IMR-90 (cell line): ENCODE measurements around the gene DENND1A. TPM values are rescaled to one million over a fixed set of nuclear protein-coding genes. Genes with fewer than 3 reads are reported as not detected.

Experiments
- ATAC-seq: fragments of 200-7000 bp; cut with Tn5 transposase; 2 replicates; pipeline ENCODE4 v1.9.1; 2020; ENCODE audit warnings: low read depth, mild to moderate bottlenecking, moderate library complexity
- BruUV-seq: library from RNA; stranded (reverse); fragments of 400-500 nt; replicated peaks from 2 replicates; lab custom pipeline; 2021; lab: Mats Ljungman, UMichigan
- CTCF ChIA-PET: fragments of 300-600 bp; formaldehyde crosslinking; extraction: SDS; loops from one replicate; lab custom pipeline; 2021; ENCODE audit warnings: antibody characterized with exemption; lab: Yijun Ruan, JAX
- POLR2A ChIA-PET: fragments of 300-600 bp; sonication (Branson Sonifier 250); formaldehyde crosslinking; loops from one replicate; lab custom pipeline; 2022; ENCODE audit warnings: antibody characterized with exemption; ENCODE audit not compliant: unreplicated experiment; lab: Charles Lee
- DNase-seq: peaks from one replicate; pipeline ENCODE4 v3.0.0; 2013
- H2AFZ ChIP-seq: replicated peaks from 2 replicates; pipeline ENCODE3; 2013; ENCODE audit warnings: low read length, mild to moderate bottlenecking; ENCODE audit not compliant: poor library complexity
- H2AK5ac ChIP-seq: 2 replicates; pipeline ENCODE4 v1.6.1; 2013; ENCODE audit warnings: low read depth, low read length, inconsistent platforms
- H2AK9ac ChIP-seq: replicated peaks from 2 replicates; pipeline ENCODE3; 2013; ENCODE audit warnings: mild to moderate bottlenecking, low read depth, low read length, moderate library complexity; ENCODE audit not compliant: poor library complexity
- H2BK120ac ChIP-seq: 2 replicates; pipeline ENCODE4 v1.6.1; 2013; ENCODE audit warnings: low read depth, low read length, inconsistent platforms
- H2BK15ac ChIP-seq: 3 replicates; pipeline ENCODE4 v1.6.1; 2013; ENCODE audit warnings: low read depth, low read length, inconsistent platforms
- H2BK20ac ChIP-seq: 2 replicates; pipeline ENCODE4 v1.6.1; 2013; ENCODE audit warnings: low read depth, mild to moderate bottlenecking, inconsistent platforms, low read length, moderate library complexity
- H2BK5ac ChIP-seq: 2 replicates; pipeline ENCODE4 v1.6.1; 2013; ENCODE audit warnings: mild to moderate bottlenecking, low read depth, low read length, inconsistent platforms; ENCODE audit not compliant: poor library complexity, severe bottlenecking
- H3K14ac ChIP-seq: replicated peaks from 2 replicates; pipeline ENCODE4 v1.6.1; 2013; ENCODE audit warnings: low read depth, low read length, inconsistent platforms
- H3K18ac ChIP-seq: 2 replicates; pipeline ENCODE4 v1.6.1; 2013; ENCODE audit warnings: low read depth, low read length, control low read depth
- H3K23ac ChIP-seq: 2 replicates; pipeline ENCODE4 v1.6.1; 2013; ENCODE audit warnings: low read depth, low read length, inconsistent platforms
- H3K27ac ChIP-seq: 2 replicates; pipeline ENCODE4 v1.5.1; 2013; ENCODE audit warnings: mild to moderate bottlenecking, control low read depth, low read length; ENCODE audit not compliant: insufficient read depth
- H3K27me3 ChIP-seq: 2 replicates; pipeline ENCODE4 v1.6.1; 2013; ENCODE audit warnings: low read length; ENCODE audit not compliant: control insufficient read depth, insufficient read depth
- H3K36me3 ChIP-seq: 2 replicates; pipeline ENCODE4 v1.6.1; 2013; ENCODE audit warnings: low read length, mixed read lengths; ENCODE audit not compliant: control insufficient read depth, insufficient read depth
- H3K4ac ChIP-seq: 2 replicates; pipeline ENCODE4 v1.6.1; 2013; ENCODE audit warnings: low read depth, low read length, inconsistent platforms
- H3K4me1 ChIP-seq: 2 replicates; pipeline ENCODE4 v1.6.1; 2013; ENCODE audit warnings: low read length, mixed read lengths; ENCODE audit not compliant: control insufficient read depth, insufficient read depth
- H3K4me2 ChIP-seq: 2 replicates; pipeline ENCODE4 v1.6.1; 2013; ENCODE audit warnings: low read depth, mild to moderate bottlenecking, control low read depth, low read length, moderate library complexity
- H3K4me3 ChIP-seq: 2 replicates; pipeline ENCODE4 v1.5.1; 2013; ENCODE audit warnings: low read depth, mild to moderate bottlenecking, control low read depth, low read length, moderate library complexity; ENCODE audit not compliant: insufficient read depth
- H3K56ac ChIP-seq: 2 replicates; pipeline ENCODE4 v1.6.1; 2013; ENCODE audit warnings: low read length, inconsistent platforms; ENCODE audit not compliant: insufficient read depth; ENCODE audit errors: extremely low read depth
- H3K79me1 ChIP-seq, 2 experiments: 2 replicates each; pipeline ENCODE4 v1.6.1; 2013; ENCODE audit warnings: low read length in 2 of 2, inconsistent platforms in 1 of 2, low read depth in 1 of 2
- H3K9ac ChIP-seq: 2 replicates; pipeline ENCODE4 v1.6.1; 2013; ENCODE audit warnings: low read depth, low read length, control low read depth
- H3K9me1 ChIP-seq: 2 replicates; pipeline ENCODE4 v1.6.1; 2013; ENCODE audit warnings: low read length, inconsistent platforms; ENCODE audit not compliant: insufficient read depth
- H3K9me3 ChIP-seq: 2 replicates; pipeline ENCODE4 v1.6.1; 2013; ENCODE audit warnings: low read length; ENCODE audit not compliant: control insufficient read depth, insufficient read depth
- H4K20me1 ChIP-seq: 2 replicates; pipeline ENCODE4 v1.6.1; 2013; ENCODE audit warnings: low read length, inconsistent platforms; ENCODE audit not compliant: insufficient read depth
- H4K5ac ChIP-seq: 2 replicates; pipeline ENCODE4 v1.6.1; 2013; ENCODE audit warnings: mild to moderate bottlenecking, low read depth, low read length, control low read depth
- H4K8ac ChIP-seq, 2 experiments: 2 replicates each; pipeline ENCODE4 v1.6.1; 2013; ENCODE audit warnings: low read depth in 2 of 2, low read length in 2 of 2, control low read depth in 1 of 2, inconsistent platforms in 1 of 2
- H4K91ac ChIP-seq: 2 replicates; pipeline ENCODE4 v1.6.1; 2013; ENCODE audit warnings: low read depth, low read length, inconsistent platforms; ENCODE audit not compliant: insufficient read depth
- BHLHE40 ChIP-seq: fragments of 150-350 bp; IDR thresholded peaks from 2 replicates; pipeline ENCODE4 v1.6.1; 2016; ENCODE audit warnings: mild to moderate bottlenecking, low read depth, low read length
- CEBPB ChIP-seq: IDR thresholded peaks from 2 replicates; pipeline ENCODE4 v1.6.1; 2012; ENCODE audit warnings: low read depth, low read length, improper control_type of control experiment
- FOS ChIP-seq: fragments of 150-350 bp; IDR thresholded peaks from 2 replicates; pipeline ENCODE4 v1.6.1; 2016; ENCODE audit warnings: low read depth, low read length
- MAFK ChIP-seq: IDR thresholded peaks from 2 replicates; pipeline ENCODE4 v1.6.1; 2012; ENCODE audit warnings: low read depth, low read length, improper control_type of control experiment
- MAZ ChIP-seq: IDR thresholded peaks from 2 replicates; pipeline ENCODE4 v1.6.1; 2012; ENCODE audit warnings: low read depth, mild to moderate bottlenecking, low read length, improper control_type of control experiment, moderate library complexity, borderline replicate concordance
- NFE2L2 ChIP-seq: fragments of 150-350 bp; IDR thresholded peaks from 2 replicates; pipeline ENCODE4 v1.6.1; 2016; ENCODE audit warnings: low read depth, mild to moderate bottlenecking, low read length
- RAD21 ChIP-seq: IDR thresholded peaks from 2 replicates; pipeline ENCODE4 v1.6.1; 2012; ENCODE audit warnings: low read length, improper control_type of control experiment
- RCOR1 ChIP-seq: IDR thresholded peaks from 2 replicates; pipeline ENCODE4 v1.6.1; 2012; ENCODE audit warnings: mild to moderate bottlenecking, low read length, improper control_type of control experiment; ENCODE audit not compliant: insufficient replicate concordance
- SMC3 ChIP-seq: fragments of 150-350 bp; IDR thresholded peaks from 2 replicates; pipeline ENCODE4 v1.6.1; 2016; ENCODE audit warnings: low read depth, mild to moderate bottlenecking, antibody characterized with exemption, low read length, moderate library complexity
- WGBS, 2 experiments: methylation state at CpG; one replicate each; pipeline versions ENCODE4 v1.1.5 to v1.1.7; 2013; ENCODE audit warnings: missing lambda C conversion rate in 2 of 2; ENCODE audit not compliant: insufficient read length in 1 of 2; ENCODE audit errors: extremely low coverage in 2 of 2; 5-methylcytosine and 5-hydroxymethylcytosine counted together
- dilution Hi-C: fragments of 300-500 bp; cut with HindIII; formaldehyde crosslinking; loops from one replicate; pipeline ENCODE4 v1.14.3; 2018; ENCODE audit warnings: low sequenced_read_pairs; ENCODE audit not compliant: unreplicated experiment
- in situ Hi-C: fragments of 300-500 bp; cut with MboI; formaldehyde crosslinking; loops from 3 replicates; pipeline ENCODE4 v1.14.3; 2019; ENCODE audit warnings: low sequenced_read_pairs, inconsistent platforms, mixed read lengths
- intact Hi-C: fragments of 100-400 bp; cut with micrococcal nuclease; formaldehyde crosslinking; loops from 2 replicates; pipeline ENCODE4 v1.10.0; 2022
- polyA plus RNA-seq, 3 experiments: library from polyadenylated mRNA; depleted of rRNA; stranded (reverse); fragments of >200 nt; gene quantifications; 2 replicates each; pipeline ENCODE4 v1.2.3, GENCODE V29; 2012; ENCODE audit warnings: low replicate concordance in 1 of 3
- total RNA-seq: library from RNA; depleted of rRNA; stranded (reverse); fragments of >200 nt; gene quantifications from 2 replicates; pipeline ENCODE4 v1.2.3, GENCODE V29; 2012
- TF ChIP-seq, protein P1 (sequence below): fragments of 150-350 bp; IDR thresholded peaks from 2 replicates; pipeline ENCODE4 v1.6.1; 2016; ENCODE audit warnings: low read depth, mild to moderate bottlenecking, low read length, moderate library complexity, borderline replicate concordance
- TF ChIP-seq, protein P2 (sequence below): fragments of 150-350 bp; IDR thresholded peaks from 2 replicates; pipeline ENCODE4 v1.6.1; 2017; ENCODE audit warnings: mild to moderate bottlenecking, antibody characterized with exemption, low read length, low read depth

The DENND1A gene
- total and polyA plus RNA-seq, 2 of the 4 experiments (the other 2 are of a cell fraction): 21.4 to 27.6 TPM

DNA sequence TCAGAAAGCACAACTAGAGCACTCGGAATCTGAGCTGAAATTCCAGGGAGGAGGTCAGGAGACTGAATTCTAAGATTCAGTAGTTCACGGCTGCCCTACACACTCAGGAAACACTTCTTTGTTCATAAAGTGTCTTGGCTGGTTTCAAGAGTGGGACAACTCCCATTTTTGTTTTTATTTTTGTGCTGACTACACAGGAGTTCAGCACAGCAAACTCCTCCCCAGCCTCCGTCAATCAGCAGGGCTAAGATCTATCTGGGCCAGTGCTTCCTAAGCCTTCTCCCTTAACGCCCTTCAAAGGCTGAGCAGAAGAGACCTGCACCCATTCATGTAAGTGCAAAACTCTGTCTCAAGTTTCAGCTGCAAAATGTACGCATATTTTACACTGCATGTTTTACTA is 323.8 kb downstream of the DENND1A start:
- Histone ChIP-seq H3K56ac (no peak overlapping the region), H3K23ac (no peak overlapping the region), H3K14ac (no peak overlapping the region), H2AK5ac (no peak overlapping the region), H3K4ac (no peak overlapping the region), H2AK9ac (no peak overlapping the region), H4K5ac (no peak overlapping the region), H3K9me3 (no peaks in the 10 kb centered on the region), H3K79me1 (no peaks in the 10 kb centered on the region), H3K18ac (no peak overlapping the region), H3K27ac (no peak overlapping the region), H3K27me3 (no peaks in the 10 kb centered on the region), H3K9me1 (peaks cover 8% of the 10 kb centered on the region; the same call in 1 of the 2 replicates), H4K20me1 (no peaks in the 10 kb centered on the region), H2BK120ac (no peak overlapping the region), H2BK20ac (no peak overlapping the region), H3K4me1 (no peaks in the 10 kb centered on the region), H4K8ac (no peak overlapping the region), H2BK15ac (no peak overlapping the region), H3K4me3 (no peak overlapping the region), H2BK5ac (no peak overlapping the region), H3K4me2 (no peak overlapping the region), H3K9ac (no peak overlapping the region), H3K36me3 (no peaks in the 10 kb centered on the region), H2AFZ (no peak overlapping the region), H4K91ac (no peak overlapping the region)
- in situ Hi-C loops (no loop called here), dilution Hi-C loops (no loop called here), intact Hi-C loops (no loop called here)
- no peak for ATAC-seq
- POLR2A ChIA-PET: no interaction called here
- CTCF ChIA-PET: no interaction called here
- WGBS, 2 experiments: 80% methylated on average over 1 of the region's 5 CpGs; no CpG with 5 or more reads in 1 of the 2 experiments
- no peak for DNase-seq
- TF ChIP-seq RCOR1 (no peak), MAZ (no peak), NFE2L2 (no peak), FOS (no peak), CEBPB (no peak), RAD21 (no peak), SMC3 (no peak), BHLHE40 (no peak), MAFK (no peak)
- TF ChIP-seq, protein P1, sequence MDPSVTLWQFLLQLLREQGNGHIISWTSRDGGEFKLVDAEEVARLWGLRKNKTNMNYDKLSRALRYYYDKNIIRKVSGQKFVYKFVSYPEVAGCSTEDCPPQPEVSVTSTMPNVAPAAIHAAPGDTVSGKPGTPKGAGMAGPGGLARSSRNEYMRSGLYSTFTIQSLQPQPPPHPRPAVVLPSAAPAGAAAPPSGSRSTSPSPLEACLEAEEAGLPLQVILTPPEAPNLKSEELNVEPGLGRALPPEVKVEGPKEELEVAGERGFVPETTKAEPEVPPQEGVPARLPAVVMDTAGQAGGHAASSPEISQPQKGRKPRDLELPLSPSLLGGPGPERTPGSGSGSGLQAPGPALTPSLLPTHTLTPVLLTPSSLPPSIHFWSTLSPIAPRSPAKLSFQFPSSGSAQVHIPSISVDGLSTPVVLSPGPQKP: no peak
- TF ChIP-seq, protein P2, sequence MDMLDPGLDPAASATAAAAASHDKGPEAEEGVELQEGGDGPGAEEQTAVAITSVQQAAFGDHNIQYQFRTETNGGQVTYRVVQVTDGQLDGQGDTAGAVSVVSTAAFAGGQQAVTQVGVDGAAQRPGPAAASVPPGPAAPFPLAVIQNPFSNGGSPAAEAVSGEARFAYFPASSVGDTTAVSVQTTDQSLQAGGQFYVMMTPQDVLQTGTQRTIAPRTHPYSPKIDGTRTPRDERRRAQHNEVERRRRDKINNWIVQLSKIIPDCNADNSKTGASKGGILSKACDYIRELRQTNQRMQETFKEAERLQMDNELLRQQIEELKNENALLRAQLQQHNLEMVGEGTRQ: no peak
- no TSS peak for BruUV-seq
